GM21825 (cell line): ENCODE measurements around the gene SDK1.
"Not testable (repeated sequence)": the region's sequence is repeated elsewhere in the genome, so short reads cannot be mapped to it uniquely, and the experiment has no call there.

Experiments used
- ATAC-seq: cut with Tn5 transposase; IDR thresholded peaks from one replicate; pipeline ENCODE4 v1.9.1; 2021; ENCODE audit warnings: mild to moderate bottlenecking, moderate library complexity; ENCODE audit not compliant: unreplicated experiment

SDK1 gene

GRCh38 chr7:4202954-4203353 lies 901.9 kb downstream of the SDK1 start:
- no peak for ATAC-seq

GRCh38 chr7:4203626-4204512 lies 902.8 kb downstream of the SDK1 start:
- ATAC-seq: no peak

- no peak for ATAC-seq
Measured at GRCh38 chr7:4204513-4205165, 903.6 kb downstream of the SDK1 start.

- no peak for ATAC-seq
Measured at GRCh38 chr7:4205828-4206227, 904.8 kb downstream of the SDK1 start.

- no peak for ATAC-seq
Measured at GRCh38 chr7:4207011-4207410, 906.0 kb downstream of the SDK1 start.

- ATAC-seq: no peak
Measured at GRCh38 chr7:4208086-4208485, 907.0 kb downstream of the SDK1 start.

- ATAC-seq: no peak
Measured at GRCh38 chr7:4208586-4208985, 907.5 kb downstream of the SDK1 start.

- ATAC-seq: no peak
Measured at GRCh38 chr7:4209126-4209525, 908.1 kb downstream of the SDK1 start.

GRCh38 chr7:4209966-4210365 lies 908.9 kb downstream of the SDK1 start:
- ATAC-seq: no peak

GRCh38 chr7:4210821-4211220 lies 909.8 kb downstream of the SDK1 start:
- no peak for ATAC-seq

GRCh38 chr7:4211261-4211660 lies 910.2 kb downstream of the SDK1 start:
- no peak for ATAC-seq

- no peak for ATAC-seq
Measured at GRCh38 chr7:4212376-4212775, 911.3 kb downstream of the SDK1 start.

- ATAC-seq: no peak
Measured at GRCh38 chr7:4214291-4215155, 913.5 kb downstream of the SDK1 start.

GRCh38 chr7:4215176-4215720 lies 914.2 kb downstream of the SDK1 start:
- no peak for ATAC-seq

GRCh38 chr7:4216016-4216415 lies 915.0 kb downstream of the SDK1 start:
- no peak for ATAC-seq

- not testable (repeated sequence) for ATAC-seq
Measured at GRCh38 chr7:4217126-4217660, 916.1 kb downstream of the SDK1 start.

- ATAC-seq: no peak
Measured at GRCh38 chr7:4218481-4218880, 917.4 kb downstream of the SDK1 start.

- no peak for ATAC-seq
Measured at GRCh38 chr7:4220011-4220410, 919.0 kb downstream of the SDK1 start.

- ATAC-seq: no peak
Measured at GRCh38 chr7:4221043-4221442, 920.0 kb downstream of the SDK1 start.

- no peak for ATAC-seq
Measured at GRCh38 chr7:4222676-4223075, 921.6 kb downstream of the SDK1 start.

GRCh38 chr7:4225361-4225771 lies 924.3 kb downstream of the SDK1 start:
- ATAC-seq: no peak
